ENCODE measurements around the gene SYS1.

The SYS1 gene

DNA sequence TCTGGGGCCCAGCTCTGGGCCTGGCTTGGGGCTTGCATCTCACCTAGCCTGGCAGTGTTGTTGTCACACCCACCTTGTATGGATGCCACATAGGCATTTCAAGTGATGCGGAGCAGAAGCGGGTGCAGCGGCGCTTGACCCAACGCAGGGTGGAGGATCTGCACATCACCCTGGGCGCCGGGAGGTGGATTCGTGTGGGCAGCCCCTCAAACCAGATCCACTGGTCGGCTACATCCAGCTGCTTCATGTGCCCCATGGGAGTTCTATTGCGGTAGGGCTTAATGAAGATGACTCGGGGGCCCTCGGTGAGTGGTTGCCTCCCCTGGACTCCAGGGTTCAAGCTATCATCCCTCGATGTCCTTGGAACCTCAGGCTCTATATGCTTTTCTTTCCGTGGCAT is 12.0 kb downstream of the SYS1 start:
- Histone ChIP-seq H3K27me3 (ENCODE audit: insufficient read depth, low read length, poor library complexity, severe bottlenecking) (no peaks in the 10 kb centered on the region), H3K9me3 (ENCODE audit: insufficient read depth, low read depth, low read length) (no peaks in the 10 kb centered on the region), H3K79me2 (ENCODE audit: insufficient read depth, low read length) (no peaks in the 10 kb centered on the region), H3K4me3 (ENCODE audit: low read length, poor library complexity, severe bottlenecking) (no peak overlapping the region), H3K9me2 (replicated peaks; ENCODE audit: low read depth, low read length) (no peaks in the 10 kb centered on the region), H2AFZ (ENCODE audit: low read length) (no peak overlapping the region), H3K4me1 (ENCODE audit: insufficient read depth, low read length, poor library complexity, severe bottlenecking) (peaks cover 6% of the 10 kb centered on the region), H3K36me3 (ENCODE audit: insufficient read depth, low read length) (no peaks in the 10 kb centered on the region), H3K4me2 (ENCODE audit: low read depth, low read length, poor library complexity, severe bottlenecking) (no peak overlapping the region), H3K9ac (ENCODE audit: low read depth, low read length, poor library complexity, severe bottlenecking) (no peak overlapping the region), H4K20me1 (ENCODE audit: insufficient read depth, low read length, poor library complexity, severe bottlenecking) (no peaks in the 10 kb centered on the region), H3F3A (ENCODE audit: low read depth) (no peaks in the 10 kb centered on the region)
- no peak for TF ChIP-seq EZH2phosphoT487 (IDR thresholded peaks at IDR 0.05; ENCODE audit: borderline replicate concordance)
- TF ChIP-seq, protein P1, sequence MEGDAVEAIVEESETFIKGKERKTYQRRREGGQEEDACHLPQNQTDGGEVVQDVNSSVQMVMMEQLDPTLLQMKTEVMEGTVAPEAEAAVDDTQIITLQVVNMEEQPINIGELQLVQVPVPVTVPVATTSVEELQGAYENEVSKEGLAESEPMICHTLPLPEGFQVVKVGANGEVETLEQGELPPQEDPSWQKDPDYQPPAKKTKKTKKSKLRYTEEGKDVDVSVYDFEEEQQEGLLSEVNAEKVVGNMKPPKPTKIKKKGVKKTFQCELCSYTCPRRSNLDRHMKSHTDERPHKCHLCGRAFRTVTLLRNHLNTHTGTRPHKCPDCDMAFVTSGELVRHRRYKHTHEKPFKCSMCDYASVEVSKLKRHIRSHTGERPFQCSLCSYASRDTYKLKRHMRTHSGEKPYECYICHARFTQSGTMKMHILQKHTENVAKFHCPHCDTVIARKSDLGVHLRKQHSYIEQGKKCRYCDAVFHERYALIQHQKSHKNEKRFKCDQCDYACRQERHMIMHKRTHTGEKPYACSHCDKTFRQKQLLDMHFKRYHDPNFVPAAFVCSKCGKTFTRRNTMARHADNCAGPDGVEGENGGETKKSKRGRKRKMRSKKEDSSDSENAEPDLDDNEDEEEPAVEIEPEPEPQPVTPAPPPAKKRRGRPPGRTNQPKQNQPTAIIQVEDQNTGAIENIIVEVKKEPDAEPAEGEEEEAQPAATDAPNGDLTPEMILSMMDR (conservative IDR thresholded peaks at IDR 0.05; ENCODE audit: low read length): no peak

DNA sequence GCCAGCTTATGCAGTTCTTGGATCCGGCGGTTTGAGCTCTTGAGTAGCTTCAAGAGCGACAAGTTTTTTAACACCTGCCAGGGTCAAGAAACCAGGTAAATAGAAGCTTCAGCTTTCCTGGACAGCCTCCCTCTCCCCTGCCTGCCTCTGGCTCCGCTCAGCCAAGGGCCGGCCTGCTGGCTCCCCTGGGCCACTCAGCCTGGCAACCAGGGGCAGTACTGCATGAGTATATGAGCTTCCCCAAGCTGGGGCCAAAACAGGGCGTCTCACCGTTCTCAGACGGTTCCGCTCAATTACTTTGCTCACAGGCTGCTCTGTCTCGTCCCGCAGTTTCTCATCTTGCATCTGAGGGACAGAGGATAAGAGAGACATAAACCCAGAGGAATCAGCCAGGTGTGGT is 14.3 kb downstream of the SYS1 start:
- no peaks in the 10 kb centered on the region for H3K27me3 ChIP-seq (ENCODE audit: insufficient read depth, low read length, poor library complexity, severe bottlenecking)
- no peaks in the 10 kb centered on the region for H3F3A ChIP-seq (ENCODE audit: low read depth)
- H3K79me2 ChIP-seq (ENCODE audit: insufficient read depth, low read length): no peaks in the 10 kb centered on the region
- peaks cover 6% of the 10 kb centered on the region for H3K4me1 ChIP-seq (ENCODE audit: insufficient read depth, low read length, poor library complexity, severe bottlenecking)
- TF ChIP-seq, protein P1 (conservative IDR thresholded peaks at IDR 0.05; ENCODE audit: low read length): no peak
- no peak for TF ChIP-seq EZH2phosphoT487 (IDR thresholded peaks at IDR 0.05; ENCODE audit: borderline replicate concordance)
- H3K9me3 ChIP-seq (ENCODE audit: insufficient read depth, low read depth, low read length): no peaks in the 10 kb centered on the region
- H2AFZ ChIP-seq (ENCODE audit: low read length): no peak overlapping the region
- H3K9me2 ChIP-seq (replicated peaks; ENCODE audit: low read depth, low read length): no peaks in the 10 kb centered on the region
- H3K4me3 ChIP-seq (ENCODE audit: low read length, poor library complexity, severe bottlenecking): no peak overlapping the region
- no peaks in the 10 kb centered on the region for H3K36me3 ChIP-seq (ENCODE audit: insufficient read depth, low read length)
- no peaks in the 10 kb centered on the region for H4K20me1 ChIP-seq (ENCODE audit: insufficient read depth, low read length, poor library complexity, severe bottlenecking)
- H3K9ac ChIP-seq (ENCODE audit: low read depth, low read length, poor library complexity, severe bottlenecking): no peak overlapping the region
- no peak overlapping the region for H3K4me2 ChIP-seq (ENCODE audit: low read depth, low read length, poor library complexity, severe bottlenecking)

DNA sequence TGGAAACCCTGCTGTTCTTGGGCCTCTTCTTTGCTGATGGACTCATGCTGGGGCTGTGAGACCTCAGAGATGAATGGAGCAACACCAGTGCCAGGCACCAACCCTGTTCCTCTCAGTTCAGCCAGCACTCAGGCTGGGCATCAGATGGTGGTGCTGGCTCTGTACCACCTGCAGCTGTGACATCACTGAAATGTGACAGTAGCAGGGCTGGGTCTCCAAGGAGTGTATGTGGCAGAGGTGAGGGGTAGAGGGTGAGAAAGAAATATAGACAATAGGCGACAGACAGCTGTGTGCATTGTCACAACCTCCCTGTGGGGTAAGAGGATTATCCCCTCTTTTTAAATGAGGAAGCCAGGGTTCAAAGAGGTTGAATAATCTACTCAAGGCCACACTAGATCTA is 15.2 kb downstream of the SYS1 start, which contains the start of gene TP53TG5:
Gene TP53TG5, minus strand, starts transcription at position 135 of the 400 bp plus-strand sequence. Its CDS starts 89 bp downstream, at position 46.
- H3K9me2 ChIP-seq (replicated peaks; ENCODE audit: low read depth, low read length): no peaks in the 10 kb centered on the region
- H3K4me1 ChIP-seq (ENCODE audit: insufficient read depth, low read length, poor library complexity, severe bottlenecking): peaks cover 4% of the 10 kb centered on the region
- H3K79me2 ChIP-seq (ENCODE audit: insufficient read depth, low read length): no peaks in the 10 kb centered on the region
- no peak within 1 kb of the TSS for H3K4me2 ChIP-seq (ENCODE audit: low read depth, low read length, poor library complexity, severe bottlenecking)
- H2AFZ ChIP-seq (ENCODE audit: low read length): no peak within 1 kb of the TSS
- no peak within 1 kb of the TSS for H3K9ac ChIP-seq (ENCODE audit: low read depth, low read length, poor library complexity, severe bottlenecking)
- H3K9me3 ChIP-seq (ENCODE audit: insufficient read depth, low read depth, low read length): no peaks in the 10 kb centered on the region
- no peaks in the 10 kb centered on the region for H3K27me3 ChIP-seq (ENCODE audit: insufficient read depth, low read length, poor library complexity, severe bottlenecking)
- no peaks in the 10 kb centered on the region for H3F3A ChIP-seq (ENCODE audit: low read depth)
- H3K4me3 ChIP-seq (ENCODE audit: low read length, poor library complexity, severe bottlenecking): no peak within 1 kb of the TSS
- H3K36me3 ChIP-seq (ENCODE audit: insufficient read depth, low read length): no peaks in the 10 kb centered on the region
- no peaks in the 10 kb centered on the region for H4K20me1 ChIP-seq (ENCODE audit: insufficient read depth, low read length, poor library complexity, severe bottlenecking)
- TF ChIP-seq, protein P1 (conservative IDR thresholded peaks at IDR 0.05; ENCODE audit: low read length): no peak
- TF ChIP-seq EZH2phosphoT487 (IDR thresholded peaks at IDR 0.05; ENCODE audit: borderline replicate concordance): no peak

Measured in Loucy (cell line).